NT2/D1 (cell line): ENCODE measurements around the gene SHROOM2.

ENCODE experiments used
- DNase-seq: peaks from one replicate; pipeline ENCODE4 v3.0.0-alpha.2; 2011; ENCODE audit warnings: low read depth, low spot score
- H3K27me3 ChIP-seq: 2 replicates; pipeline ENCODE4 v1.6.0; 2011; ENCODE audit warnings: mild to moderate bottlenecking; ENCODE audit not compliant: insufficient read length, insufficient read depth
- H3K36me3 ChIP-seq: 2 replicates; pipeline ENCODE4 v1.6.1; 2011; ENCODE audit warnings: mild to moderate bottlenecking, low read length, mixed read lengths; ENCODE audit not compliant: insufficient read depth, insufficient read length
- H3K4me1 ChIP-seq: 2 replicates; pipeline ENCODE4 v1.5.1; 2011; ENCODE audit not compliant: insufficient read depth, insufficient read length
- H3K4me3 ChIP-seq: 2 replicates; pipeline ENCODE4 v1.5.1; 2011; ENCODE audit warnings: low read depth; ENCODE audit not compliant: insufficient read length
- H3K9ac ChIP-seq: 2 replicates; pipeline ENCODE4 v1.6.0; 2011; ENCODE audit warnings: low read depth; ENCODE audit not compliant: insufficient read length
- H3K9me3 ChIP-seq: 2 replicates; pipeline ENCODE4 v1.5.1; 2011; ENCODE audit warnings: mild to moderate bottlenecking, low read length; ENCODE audit not compliant: insufficient read depth
- SUZ12 ChIP-seq: IDR thresholded peaks from 2 replicates; pipeline ENCODE4 v1.6.1; 2011; ENCODE audit not compliant: insufficient read length, insufficient read depth; ENCODE audit errors: extremely low read depth
- YY1 ChIP-seq: IDR thresholded peaks from 2 replicates; pipeline ENCODE4 v1.6.1; 2011; ENCODE audit not compliant: insufficient read length, insufficient read depth
- ZNF274 ChIP-seq: IDR thresholded peaks from 2 replicates; pipeline ENCODE4 v1.6.1; 2011; ENCODE audit warnings: mild to moderate bottlenecking, low read depth, low read length

SHROOM2 gene

GRCh38 chrX:9860826-9861225, 74.6 kb downstream of the SHROOM2 start:
- TF ChIP-seq YY1 (no peak), SUZ12 (no peak), ZNF274 (no peak)
- peaks cover 12% of the 10 kb centered on the region for H3K36me3 ChIP-seq
- H3K4me3 ChIP-seq = no peak overlapping the region
- no peak for DNase-seq
- H3K4me1 ChIP-seq = peaks cover 2% of the 10 kb centered on the region
- no peaks in the 10 kb centered on the region for H3K27me3 ChIP-seq
- H3K9ac ChIP-seq = no peak overlapping the region
- H3K9me3 ChIP-seq = no peaks in the 10 kb centered on the region

- DNase-seq = no peak
- no peak overlapping the region for H3K4me3 ChIP-seq
- H3K36me3 ChIP-seq = peaks cover 12% of the 10 kb centered on the region
- no peaks in the 10 kb centered on the region for H3K9me3 ChIP-seq
- no peaks in the 10 kb centered on the region for H3K27me3 ChIP-seq
- peaks cover 2% of the 10 kb centered on the region for H3K4me1 ChIP-seq
- no peak overlapping the region for H3K9ac ChIP-seq
- TF ChIP-seq ZNF274 (no peak), YY1 (no peak), SUZ12 (no peak)
Measured at GRCh38 chrX:9861711-9862110, 75.5 kb downstream of the SHROOM2 start.

GRCh38 chrX:9862525-9862924, 76.3 kb downstream of the SHROOM2 start:
- peaks cover 2% of the 10 kb centered on the region for H3K4me1 ChIP-seq
- TF ChIP-seq YY1 (no peak), ZNF274 (no peak), SUZ12 (no peak)
- DNase-seq = no peak

GRCh38 chrX:9862953-9863352, 76.7 kb downstream of the SHROOM2 start:
- TF ChIP-seq ZNF274 = no peak
- no peak for TF ChIP-seq SUZ12
- no peak for TF ChIP-seq YY1
- Histone ChIP-seq H3K9me3 (no peaks in the 10 kb centered on the region), H3K36me3 (peaks cover 7% of the 10 kb centered on the region), H3K4me3 (no peak overlapping the region), H3K9ac (no peak overlapping the region), H3K27me3 (no peaks in the 10 kb centered on the region), H3K4me1 (peaks cover 4% of the 10 kb centered on the region)
- no peak for DNase-seq

More at GRCh38 chrX:9862525-9862924, 76.3 kb downstream of the SHROOM2 start:
- Histone ChIP-seq H3K9ac (no peak overlapping the region), H3K36me3 (peaks cover 11% of the 10 kb centered on the region), H3K9me3 (no peaks in the 10 kb centered on the region), H3K27me3 (no peaks in the 10 kb centered on the region), H3K4me3 (no peak overlapping the region)

- Histone ChIP-seq H3K4me3 (no peak overlapping the region), H3K9me3 (no peaks in the 10 kb centered on the region), H3K27me3 (no peaks in the 10 kb centered on the region), H3K4me1 (peaks cover 4% of the 10 kb centered on the region), H3K9ac (no peak overlapping the region), H3K36me3 (peaks cover 7% of the 10 kb centered on the region)
- TF ChIP-seq YY1 = no peak
- TF ChIP-seq SUZ12 = no peak
- no peak for TF ChIP-seq ZNF274
- DNase-seq = no peak
Measured at GRCh38 chrX:9864011-9864410, 77.8 kb downstream of the SHROOM2 start.

- no peak overlapping the region for H3K9ac ChIP-seq
Measured at GRCh38 chrX:9865804-9866472, 79.7 kb downstream of the SHROOM2 start.

GRCh38 chrX:9866633-9867032, 80.4 kb downstream of the SHROOM2 start:
- no peak for DNase-seq
- Histone ChIP-seq H3K9me3 (no peaks in the 10 kb centered on the region), H3K27me3 (no peaks in the 10 kb centered on the region), H3K4me1 (peaks cover 5% of the 10 kb centered on the region), H3K36me3 (peaks cover 7% of the 10 kb centered on the region), H3K9ac (no peak overlapping the region), H3K4me3 (no peak overlapping the region)
- no peak for TF ChIP-seq SUZ12
- no peak for TF ChIP-seq YY1
- TF ChIP-seq ZNF274 = no peak

More at GRCh38 chrX:9865804-9866472, 79.7 kb downstream of the SHROOM2 start:
- no peak for DNase-seq
- Histone ChIP-seq H3K4me3 (no peak overlapping the region), H3K27me3 (no peaks in the 10 kb centered on the region), H3K36me3 (peaks cover 7% of the 10 kb centered on the region), H3K9me3 (no peaks in the 10 kb centered on the region), H3K4me1 (peaks cover 4% of the 10 kb centered on the region)
- TF ChIP-seq YY1 = no peak
- no peak for TF ChIP-seq SUZ12
- no peak for TF ChIP-seq ZNF274
